Muscle layer of colon (tissue), 2 donors: Measurements from ENCODE around the gene UNC45B.
"Not testable (repeated sequence)": the region's sequence is repeated elsewhere in the genome, so short reads cannot be mapped to it uniquely, and the experiment has no call there.

ENCODE experiments used
- H3K27ac ChIP-seq: one replicate; pipeline ENCODE4 v1.7.0; 2013; ENCODE audit warnings: low read depth, mild to moderate bottlenecking, low read length, moderate library complexity
- H3K27me3 ChIP-seq, 2 donors: one replicate each; pipeline ENCODE4 v1.7.0; 2013; ENCODE audit warnings: low read length in 2 of 2, mild to moderate bottlenecking in 2 of 2; ENCODE audit not compliant: insufficient read depth in 2 of 2, control insufficient read depth in 1 of 2
- H3K36me3 ChIP-seq: one replicate; pipeline ENCODE4 v1.7.0; 2013; ENCODE audit warnings: mild to moderate bottlenecking, low read length; ENCODE audit not compliant: insufficient read depth
- H3K4me1 ChIP-seq: one replicate; pipeline ENCODE4 v1.7.0; 2013; ENCODE audit warnings: mild to moderate bottlenecking, low read length; ENCODE audit not compliant: insufficient read depth
- H3K4me3 ChIP-seq, 2 donors: one replicate each; pipeline ENCODE4 v1.7.0; 2013; ENCODE audit warnings: low read length in 2 of 2, low read depth in 1 of 2, mild to moderate bottlenecking in 1 of 2, moderate library complexity in 1 of 2
- H3K9ac ChIP-seq: one replicate; pipeline ENCODE4 v1.7.0; 2013; ENCODE audit warnings: low read length
- H3K9me3 ChIP-seq: one replicate; pipeline ENCODE4 v1.7.0; 2013; ENCODE audit warnings: mild to moderate bottlenecking, low read length
- donor health status: abdominal sarcoma.
- donor health status: Adenocarcinoma of cecum.

Gene UNC45B

GRCh38 chr17:35229638-35230037 is 82.0 kb downstream of the UNC45B start:
- no peak overlapping the region for H3K4me3 ChIP-seq
- H3K9me3 ChIP-seq: no peaks in the 10 kb centered on the region

DNA sequence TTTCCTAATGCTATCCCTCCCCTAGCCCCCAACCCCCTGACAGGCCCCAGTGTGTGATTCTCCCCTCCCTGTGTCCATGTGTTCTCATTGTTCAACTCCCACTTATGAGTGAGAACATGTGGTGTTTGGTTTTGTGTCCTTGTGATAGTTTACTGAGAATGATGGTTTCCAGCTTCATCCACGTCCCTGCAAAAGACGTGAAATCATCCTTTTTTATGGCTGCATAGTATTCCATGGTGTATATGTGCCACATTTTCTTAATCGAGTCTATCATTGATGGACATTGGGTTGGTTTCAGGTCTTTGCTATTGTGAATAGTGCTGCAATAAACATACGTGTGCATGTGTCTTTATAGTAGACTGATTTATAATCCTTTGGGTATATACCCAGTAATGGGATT is 86.7 kb downstream of the UNC45B start:
- H3K27ac ChIP-seq, H3K4me1 ChIP-seq, H3K9ac ChIP-seq, H3K4me3 ChIP-seq, H3K27me3 ChIP-seq, H3K9me3 ChIP-seq, H3K36me3 ChIP-seq: not testable (repeated sequence)

More at GRCh38 chr17:35229638-35230037, 82.0 kb downstream of the UNC45B start:
- no peaks in the 10 kb centered on the region for H3K27me3 ChIP-seq
- no peaks in the 10 kb centered on the region for H3K4me1 ChIP-seq
- H3K27ac ChIP-seq: no peak overlapping the region
- H3K9ac ChIP-seq: no peak overlapping the region
- no peaks in the 10 kb centered on the region for H3K36me3 ChIP-seq

DNA sequence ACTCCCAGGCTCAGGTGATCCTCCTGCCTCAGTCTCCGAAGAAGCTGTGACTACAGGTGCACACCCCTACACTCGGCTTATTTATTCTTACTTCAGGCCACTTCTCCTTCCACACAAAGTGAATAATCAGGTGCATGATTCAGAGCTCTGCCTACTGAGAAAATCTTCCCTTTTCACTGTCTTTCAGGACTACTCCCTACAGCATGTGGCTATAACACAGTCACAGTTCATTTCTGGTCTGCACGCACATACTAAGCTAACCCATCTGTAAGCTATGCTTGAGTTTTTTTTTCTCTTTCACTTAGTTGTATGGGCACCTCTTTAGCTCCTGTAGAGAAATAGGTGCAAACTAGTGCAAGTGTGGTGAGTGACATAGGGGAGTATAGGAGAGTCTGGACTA is 87.7 kb downstream of the UNC45B start:
- no peak overlapping the region for H3K4me3 ChIP-seq
- no peaks in the 10 kb centered on the region for H3K4me1 ChIP-seq
- no peaks in the 10 kb centered on the region for H3K27me3 ChIP-seq
- H3K9me3 ChIP-seq: no peaks in the 10 kb centered on the region
- no peaks in the 10 kb centered on the region for H3K36me3 ChIP-seq
- no peak overlapping the region for H3K27ac ChIP-seq
- H3K9ac ChIP-seq: no peak overlapping the region

GRCh38 chr17:35235917-35236316 is 88.3 kb downstream of the UNC45B start:
- Histone ChIP-seq H3K9ac (no peak overlapping the region), H3K27ac (no peak overlapping the region), H3K4me1 (no peaks in the 10 kb centered on the region), H3K27me3 (no peaks in the 10 kb centered on the region), H3K4me3 (no peak overlapping the region), H3K36me3 (no peaks in the 10 kb centered on the region), H3K9me3 (no peaks in the 10 kb centered on the region)

GRCh38 chr17:35236821-35237220 is 89.2 kb downstream of the UNC45B start:
- H3K36me3 ChIP-seq: no peaks in the 10 kb centered on the region

DNA sequence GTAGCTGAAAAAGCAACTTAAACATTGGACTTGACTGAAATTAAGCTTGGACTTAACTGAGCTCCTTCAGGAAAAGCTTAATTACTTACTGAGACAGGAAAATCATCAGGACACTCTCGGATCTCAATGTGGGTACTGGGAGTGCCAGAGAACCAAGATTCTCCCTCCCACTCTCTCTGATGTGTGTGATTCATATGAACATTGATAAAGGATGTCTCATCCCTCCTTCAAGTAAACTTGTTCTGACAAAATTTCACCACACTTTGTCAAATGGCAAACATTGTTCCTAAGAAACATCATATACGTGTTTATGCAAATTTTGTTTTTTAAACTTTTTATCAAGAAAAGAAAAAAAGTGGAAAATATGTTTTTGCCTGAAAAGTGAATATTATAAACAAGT is 91.2 kb downstream of the UNC45B start:
- Histone ChIP-seq H3K27ac (no peak overlapping the region), H3K27me3 (no peaks in the 10 kb centered on the region), H3K9me3 (no peaks in the 10 kb centered on the region), H3K4me3 (no peak overlapping the region), H3K9ac (no peak overlapping the region), H3K4me1 (peaks cover 6% of the 10 kb centered on the region), H3K36me3 (no peaks in the 10 kb centered on the region)

More at GRCh38 chr17:35236821-35237220, 89.2 kb downstream of the UNC45B start:
- H3K27me3 ChIP-seq: no peaks in the 10 kb centered on the region
- H3K27ac ChIP-seq: no peak overlapping the region
- no peak overlapping the region for H3K4me3 ChIP-seq
- no peak overlapping the region for H3K9ac ChIP-seq
- peaks cover 6% of the 10 kb centered on the region for H3K4me1 ChIP-seq
- no peaks in the 10 kb centered on the region for H3K9me3 ChIP-seq
